NT2/D1 (cell line): ENCODE measurements around the gene IRF2BPL.

Experiments
- DNase-seq: peaks from one replicate; pipeline ENCODE4 v3.0.0-alpha.2; 2011; ENCODE audit warnings: low read depth, low spot score
- H3K27me3 ChIP-seq: 2 replicates; pipeline ENCODE4 v1.6.0; 2011; ENCODE audit warnings: mild to moderate bottlenecking; ENCODE audit not compliant: insufficient read length, insufficient read depth
- H3K36me3 ChIP-seq: 2 replicates; pipeline ENCODE4 v1.6.1; 2011; ENCODE audit warnings: mild to moderate bottlenecking, low read length, mixed read lengths; ENCODE audit not compliant: insufficient read depth, insufficient read length
- H3K4me1 ChIP-seq: 2 replicates; pipeline ENCODE4 v1.5.1; 2011; ENCODE audit not compliant: insufficient read depth, insufficient read length
- H3K4me3 ChIP-seq: 2 replicates; pipeline ENCODE4 v1.5.1; 2011; ENCODE audit warnings: low read depth; ENCODE audit not compliant: insufficient read length
- H3K9ac ChIP-seq: 2 replicates; pipeline ENCODE4 v1.6.0; 2011; ENCODE audit warnings: low read depth; ENCODE audit not compliant: insufficient read length
- H3K9me3 ChIP-seq: 2 replicates; pipeline ENCODE4 v1.5.1; 2011; ENCODE audit warnings: mild to moderate bottlenecking, low read length; ENCODE audit not compliant: insufficient read depth
- SUZ12 ChIP-seq: IDR thresholded peaks from 2 replicates; pipeline ENCODE4 v1.6.1; 2011; ENCODE audit not compliant: insufficient read length, insufficient read depth; ENCODE audit errors: extremely low read depth
- YY1 ChIP-seq: IDR thresholded peaks from 2 replicates; pipeline ENCODE4 v1.6.1; 2011; ENCODE audit not compliant: insufficient read length, insufficient read depth
- ZNF274 ChIP-seq: IDR thresholded peaks from 2 replicates; pipeline ENCODE4 v1.6.1; 2011; ENCODE audit warnings: mild to moderate bottlenecking, low read depth, low read length

IRF2BPL gene

GRCh38 chr14:76997257-76997970, 31.1 kb downstream of the IRF2BPL start:
- no peak overlapping the region for H3K4me3 ChIP-seq
- no peak overlapping the region for H3K9ac ChIP-seq
- no peaks in the 10 kb centered on the region for H3K36me3 ChIP-seq
- H3K27me3 ChIP-seq = peaks cover 2% of the 10 kb centered on the region
- TF ChIP-seq SUZ12 (no peak), YY1 (no peak), ZNF274 (no peak)
- H3K9me3 ChIP-seq = no peaks in the 10 kb centered on the region
- H3K4me1 ChIP-seq = peaks cover 22% of the 10 kb centered on the region
- no peak for DNase-seq

GRCh38 chr14:76996563-76997146, 31.9 kb downstream of the IRF2BPL start:
- no peak for DNase-seq
- Histone ChIP-seq H3K36me3 (no peaks in the 10 kb centered on the region), H3K9me3 (no peaks in the 10 kb centered on the region), H3K4me1 (peaks cover 22% of the 10 kb centered on the region), H3K27me3 (peaks cover 2% of the 10 kb centered on the region), H3K4me3 (no peak overlapping the region), H3K9ac (no peak overlapping the region)
- TF ChIP-seq ZNF274 = no peak
- no peak for TF ChIP-seq SUZ12
- TF ChIP-seq YY1 = no peak

- peak overlapping the region; percentile 59 for H3K9ac ChIP-seq
- no peak for DNase-seq
- TF ChIP-seq YY1 (no peak), SUZ12 (no peak), ZNF274 (no peak)
- H3K27me3 ChIP-seq = peaks cover 2% of the 10 kb centered on the region
- no peaks in the 10 kb centered on the region for H3K36me3 ChIP-seq
- no peaks in the 10 kb centered on the region for H3K9me3 ChIP-seq
- no peak overlapping the region for H3K4me3 ChIP-seq
- peaks cover 17% of the 10 kb centered on the region for H3K4me1 ChIP-seq
Observed at GRCh38 chr14:76995279-76996035, 33.1 kb downstream of the IRF2BPL start.

- Histone ChIP-seq H3K36me3 (no peaks in the 10 kb centered on the region), H3K4me1 (peaks cover 14% of the 10 kb centered on the region), H3K9ac (peak overlapping the region; percentile 2), H3K27me3 (no peaks in the 10 kb centered on the region), H3K4me3 (no peak overlapping the region), H3K9me3 (no peaks in the 10 kb centered on the region)
- no peak for DNase-seq
- TF ChIP-seq SUZ12 (no peak), YY1 (no peak), ZNF274 (no peak)
Observed at GRCh38 chr14:76993752-76994151, 34.8 kb downstream of the IRF2BPL start.

GRCh38 chr14:76990084-76990483, 38.4 kb downstream of the IRF2BPL start:
- no peak overlapping the region for H3K9ac ChIP-seq
- DNase-seq = no peak
- TF ChIP-seq ZNF274 = no peak
- no peak for TF ChIP-seq YY1
- no peak for TF ChIP-seq SUZ12

GRCh38 chr14:76987956-76988520, 40.5 kb downstream of the IRF2BPL start:
- no peak for DNase-seq
- peaks cover 8% of the 10 kb centered on the region for H3K4me1 ChIP-seq
- no peak overlapping the region for H3K9ac ChIP-seq
- no peak for TF ChIP-seq ZNF274
- no peak for TF ChIP-seq YY1
- TF ChIP-seq SUZ12 = no peak
- no peaks in the 10 kb centered on the region for H3K27me3 ChIP-seq
- no peaks in the 10 kb centered on the region for H3K9me3 ChIP-seq
- H3K36me3 ChIP-seq = no peaks in the 10 kb centered on the region
- no peak overlapping the region for H3K4me3 ChIP-seq

More at GRCh38 chr14:76990084-76990483, 38.4 kb downstream of the IRF2BPL start:
- Histone ChIP-seq H3K4me3 (no peak overlapping the region), H3K36me3 (no peaks in the 10 kb centered on the region), H3K9me3 (no peaks in the 10 kb centered on the region), H3K4me1 (peaks cover 11% of the 10 kb centered on the region), H3K27me3 (no peaks in the 10 kb centered on the region)

- H3K36me3 ChIP-seq = no peaks in the 10 kb centered on the region
- no peaks in the 10 kb centered on the region for H3K27me3 ChIP-seq
- H3K9ac ChIP-seq = no peak overlapping the region
- peaks cover 9% of the 10 kb centered on the region for H3K9me3 ChIP-seq
- DNase-seq = no peak
- H3K4me3 ChIP-seq = no peak overlapping the region
- H3K4me1 ChIP-seq = peaks cover 8% of the 10 kb centered on the region
- TF ChIP-seq SUZ12 (no peak), ZNF274 (no peak), YY1 (no peak)
Observed at GRCh38 chr14:76986231-76986565, 42.3 kb downstream of the IRF2BPL start.
